ENCODE data around the gene RPP30.

GRCh38 chr10:90890347-90890746 is 18.6 kb downstream of the RPP30 start:
- TF ChIP-seq CTCF (IDR thresholded peaks at IDR 0.05; ENCODE audit: low read depth, low read length) (no peak), EZH2phosphoT487 (IDR thresholded peaks at IDR 0.05; ENCODE audit: low read depth) (no peak)
